Endothelial cell of umbilical vein (primary cell): ENCODE measurements around the gene GULP1. TPM values are rescaled to one million over a fixed set of nuclear protein-coding genes. Genes with fewer than 3 reads are reported as not detected.

Experiments used
- BruUV-seq: library from RNA; stranded (reverse); fragments of 400-500 nt; replicated peaks from 2 replicates; lab custom pipeline; 2021; lab: Mats Ljungman, UMichigan
- CTCF ChIA-PET: fragments of 300-600, 350-600 bp; sonication (Branson Sonifier 250); formaldehyde crosslinking; loops from one replicate; lab custom pipeline; 2021; ENCODE audit warnings: antibody characterized with exemption, inconsistent platforms; lab: Charles Lee
- POLR2A ChIA-PET: fragments of 300-600, 350-600 bp; sonication (Branson Sonifier 250); formaldehyde crosslinking; loops from one replicate; lab custom pipeline; 2021; ENCODE audit warnings: antibody characterized with exemption, inconsistent platforms; lab: Charles Lee
- DNase-seq: peaks from one replicate; pipeline ENCODE4 v3.0.0-alpha.2; 2011; ENCODE audit warnings: low read depth, low spot score
- FAIRE-seq: peaks from 2 replicates; lab custom pipeline; 2011; peaks lifted over from hg19 to GRCh38; lab: Jason Lieb, UNC
- H2AFZ ChIP-seq: 2 replicates; pipeline ENCODE4 v1.6.0; 2012; ENCODE audit warnings: low read depth, low read length, control low read depth, inconsistent platforms
- H3K27ac ChIP-seq: 2 replicates; pipeline ENCODE4 v1.5.1; 2011; ENCODE audit warnings: low read depth, mild to moderate bottlenecking, control low read depth, low read length, moderate library complexity; ENCODE audit not compliant: insufficient read depth
- H3K27me3 ChIP-seq, 2 experiments: 2 replicates each; pipeline versions ENCODE4 v1.6.0 to v1.6.1; 2011; ENCODE audit warnings: low read length in 2 of 2, mixed read lengths in 1 of 2; ENCODE audit not compliant: control insufficient read depth in 2 of 2, insufficient read depth in 2 of 2
- H3K36me3 ChIP-seq, 2 experiments: 2 replicates in 1 of 2; 3 replicates in 1 of 2; pipeline ENCODE4 v1.5.1; 2011; ENCODE audit warnings: low read length in 2 of 2, mild to moderate bottlenecking in 1 of 2, moderate library complexity in 1 of 2; ENCODE audit not compliant: control insufficient read depth in 2 of 2, insufficient read depth in 2 of 2; ENCODE audit errors: extremely low read depth in 1 of 2
- H3K4me1 ChIP-seq: 3 replicates; pipeline ENCODE4 v1.5.1; 2011; ENCODE audit warnings: mild to moderate bottlenecking, low read length; ENCODE audit not compliant: control insufficient read depth, insufficient read depth; ENCODE audit errors: extremely low read depth
- H3K4me2 ChIP-seq: 2 replicates; pipeline ENCODE4 v1.6.1; 2011; ENCODE audit warnings: low read length, control low read depth, mixed read lengths; ENCODE audit not compliant: insufficient read depth
- H3K4me3 ChIP-seq, 3 experiments: fragments of 200-600 bp in 1 of 3; sonication (generic), shearing (Covaris generic) in 1 of 3; replicated peaks in 1 of 3; 2 replicates each; pipeline ENCODE4 v1.5.1; 2011 to 2016; ENCODE audit warnings: control low read depth in 3 of 3, low read length in 3 of 3, mild to moderate bottlenecking in 2 of 3, inconsistent platforms in 1 of 3, low read depth in 1 of 3, moderate library complexity in 1 of 3; ENCODE audit not compliant: insufficient read depth in 1 of 3
- H3K79me2 ChIP-seq: 2 replicates; pipeline ENCODE4 v1.6.0; 2012; ENCODE audit warnings: low read length, inconsistent platforms; ENCODE audit not compliant: control insufficient read depth, insufficient read depth
- H3K9ac ChIP-seq: replicated peaks from 2 replicates; pipeline ENCODE3; 2011; ENCODE audit warnings: low read length, control low read depth; ENCODE audit not compliant: insufficient read depth; ENCODE audit errors: extremely low read depth
- H3K9me1 ChIP-seq: replicated peaks from 3 replicates; pipeline ENCODE4 v1.6.0; 2011; ENCODE audit warnings: mild to moderate bottlenecking, low read length; ENCODE audit not compliant: control insufficient read depth, insufficient read depth; ENCODE audit errors: extremely low read depth
- H3K9me3 ChIP-seq: replicated peaks from 2 replicates; pipeline ENCODE4 v1.5.1; 2012; ENCODE audit warnings: low read length, inconsistent platforms; ENCODE audit not compliant: control insufficient read depth, insufficient read depth
- H4K20me1 ChIP-seq: replicated peaks from 2 replicates; pipeline ENCODE3; 2011; ENCODE audit warnings: mild to moderate bottlenecking, low read length; ENCODE audit not compliant: control insufficient read depth, insufficient read depth; ENCODE audit errors: extremely low read depth
- EZH2 ChIP-seq: IDR thresholded peaks from 2 replicates; pipeline ENCODE4 v1.6.1; 2012; ENCODE audit warnings: borderline replicate concordance, low read depth, mild to moderate bottlenecking, moderate library complexity, low read length, inconsistent platforms; ENCODE audit not compliant: severe bottlenecking
- FOS ChIP-seq: IDR thresholded peaks from 2 replicates; pipeline ENCODE4 v1.6.1; 2011; ENCODE audit warnings: mild to moderate bottlenecking, low read length, moderate library complexity, borderline replicate concordance; ENCODE audit not compliant: insufficient read depth
- GATA2 ChIP-seq: IDR thresholded peaks from 2 replicates; pipeline ENCODE4 v1.7.0; 2011; ENCODE audit warnings: low read depth, mild to moderate bottlenecking, moderate library complexity, mixed read lengths, low read length; ENCODE audit not compliant: insufficient read length, insufficient read depth
- JUN ChIP-seq: IDR thresholded peaks from 2 replicates; pipeline ENCODE4 v1.6.1; 2011; ENCODE audit warnings: borderline replicate concordance, low read depth; ENCODE audit not compliant: insufficient read length, insufficient read depth
- MYC ChIP-seq: IDR thresholded peaks from one replicate; pipeline ENCODE4 v1.6.1; 2011; ENCODE audit warnings: mild to moderate bottlenecking, low read depth, low read length
- POLR2A ChIP-seq: IDR thresholded peaks from 2 replicates; pipeline ENCODE4 v1.6.1; 2012; ENCODE audit warnings: low read depth, mild to moderate bottlenecking, control low read depth, low read length
- POLR2AphosphoS5 ChIP-seq: IDR thresholded peaks from 2 replicates; pipeline ENCODE4 v1.6.1; 2012; ENCODE audit warnings: low read depth, mild to moderate bottlenecking, control low read depth, low read length, moderate library complexity; ENCODE audit not compliant: insufficient read depth
- dilution Hi-C: fragments of 300-500 bp; cut with MboI; formaldehyde crosslinking; loops from one replicate; pipeline ENCODE4 v1.15.0; 2019; ENCODE audit warnings: low sequenced_read_pairs; ENCODE audit not compliant: extremely low pct_ligation_motif_present
- intact Hi-C: fragments of 100-400 bp; cut with micrococcal nuclease; formaldehyde crosslinking; loops from one replicate; pipeline ENCODE4 v1.10.0; 2022
- polyA plus RNA-seq, 4 experiments: library from polyadenylated mRNA; depleted of rRNA in 3 of 4; stranded (reverse) in 3 of 4; unstranded in 1 of 4; fragments of >200 nt; gene quantifications; 2 replicates each; pipeline versions ENCODE4 v1.2.1 to v1.2.3, GENCODE V29; 2011 to 2012; ENCODE audit warnings: missing spikeins in 1 of 4
- total RNA-seq: library from RNA; stranded (reverse); gene quantifications from 2 replicates; pipeline ENCODE4 v1.2.3, GENCODE V29; 2021
- TF ChIP-seq, protein P1 (sequence below): IDR thresholded peaks from 2 replicates; pipeline ENCODE4 v1.6.1; 2011; ENCODE audit not compliant: insufficient read depth, insufficient read length
- TF ChIP-seq, protein P2 (sequence below), 2 donors: IDR thresholded peaks; 1 replicate in 1 of 2; 2 replicates in 1 of 2; pipeline ENCODE4 v1.5.1; 2011; ENCODE audit warnings: low read length in 2 of 2, mild to moderate bottlenecking in 2 of 2, moderate library complexity in 2 of 2, control low read depth in 1 of 2, inconsistent platforms in 1 of 2, low read depth in 1 of 2; ENCODE audit not compliant: insufficient read depth in 1 of 2; ENCODE audit errors: extremely low read depth in 1 of 2

Gene GULP1
- total and polyA plus RNA-seq, 2 donors (not counting 3 experiments of a cell fraction or from before 2014, with no cell fraction given), result 24.4 to 53.8 TPM

DNA sequence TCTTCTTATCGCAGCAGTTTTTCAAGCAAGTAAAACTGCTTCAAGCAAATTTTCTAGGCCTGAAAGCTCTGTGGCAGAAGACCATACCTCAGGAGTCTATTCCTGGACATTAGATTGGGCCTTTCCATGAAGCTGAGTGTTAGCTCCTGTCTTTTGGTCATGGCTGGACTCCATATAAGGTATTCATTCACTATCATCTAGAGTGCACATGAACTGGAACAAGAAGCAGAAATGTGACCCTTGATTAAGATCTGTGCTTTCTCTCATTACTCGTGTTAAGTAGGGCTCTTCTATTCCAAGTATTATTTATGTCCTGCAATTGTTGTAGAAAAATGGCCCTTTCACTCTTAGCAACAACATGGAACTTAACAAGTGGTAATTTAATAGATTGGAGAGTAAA is 5.9 kb upstream of the GULP1 start:
- intact Hi-C loops (no loop called here), dilution Hi-C loops (no loop called here)
- no peak for FAIRE-seq
- no TSS peak for BruUV-seq
- Histone ChIP-seq H3K79me2 (no peaks in the 10 kb centered on the region), H3K27ac (no peak overlapping the region), H3K4me1 (peaks cover 4% of the 10 kb centered on the region), H3K27me3 (no peaks in the 10 kb centered on the region), H3K4me2 (no peak overlapping the region), H3K9ac (no peak overlapping the region), H3K9me1 (no peaks in the 10 kb centered on the region), H2AFZ (no peak overlapping the region), H3K9me3 (no peaks in the 10 kb centered on the region), H3K36me3 (no peaks in the 10 kb centered on the region), H3K4me3 (no peak overlapping the region), H4K20me1 (no peaks in the 10 kb centered on the region)
- TF ChIP-seq JUN, result no peak
- TF ChIP-seq, protein P1, sequence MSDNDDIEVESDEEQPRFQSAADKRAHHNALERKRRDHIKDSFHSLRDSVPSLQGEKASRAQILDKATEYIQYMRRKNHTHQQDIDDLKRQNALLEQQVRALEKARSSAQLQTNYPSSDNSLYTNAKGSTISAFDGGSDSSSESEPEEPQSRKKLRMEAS, result no peak
- no peak for TF ChIP-seq POLR2AphosphoS5
- TF ChIP-seq, protein P2, sequence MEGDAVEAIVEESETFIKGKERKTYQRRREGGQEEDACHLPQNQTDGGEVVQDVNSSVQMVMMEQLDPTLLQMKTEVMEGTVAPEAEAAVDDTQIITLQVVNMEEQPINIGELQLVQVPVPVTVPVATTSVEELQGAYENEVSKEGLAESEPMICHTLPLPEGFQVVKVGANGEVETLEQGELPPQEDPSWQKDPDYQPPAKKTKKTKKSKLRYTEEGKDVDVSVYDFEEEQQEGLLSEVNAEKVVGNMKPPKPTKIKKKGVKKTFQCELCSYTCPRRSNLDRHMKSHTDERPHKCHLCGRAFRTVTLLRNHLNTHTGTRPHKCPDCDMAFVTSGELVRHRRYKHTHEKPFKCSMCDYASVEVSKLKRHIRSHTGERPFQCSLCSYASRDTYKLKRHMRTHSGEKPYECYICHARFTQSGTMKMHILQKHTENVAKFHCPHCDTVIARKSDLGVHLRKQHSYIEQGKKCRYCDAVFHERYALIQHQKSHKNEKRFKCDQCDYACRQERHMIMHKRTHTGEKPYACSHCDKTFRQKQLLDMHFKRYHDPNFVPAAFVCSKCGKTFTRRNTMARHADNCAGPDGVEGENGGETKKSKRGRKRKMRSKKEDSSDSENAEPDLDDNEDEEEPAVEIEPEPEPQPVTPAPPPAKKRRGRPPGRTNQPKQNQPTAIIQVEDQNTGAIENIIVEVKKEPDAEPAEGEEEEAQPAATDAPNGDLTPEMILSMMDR (IDR thresholded peaks at IDR 0.05; ENCODE audit: extremely low read depth in 1 of 2, insufficient read depth in 1 of 2, low read depth in 1 of 2, low read length in 2 of 2), result no peak
- TF ChIP-seq GATA2, result no peak
- TF ChIP-seq POLR2A, result no peak
- no peak for TF ChIP-seq MYC
- no peak for TF ChIP-seq FOS
- TF ChIP-seq EZH2, result no peak
- no peak for DNase-seq
- ChIA-PET POLR2A (no interaction called here), CTCF (interaction anchor here (0.8 kb wide), 1 partner anchor 67 kb away, joined by 3 read pairs; no protein-coding TSS in a partner anchor)
